CD4-positive, alpha-beta T cell treated with Interleukin-21 for 1 hour (primary cell): ENCODE results near the gene MEGF6.

Experiments
- DNase-seq: peaks from one replicate; pipeline ENCODE4 v3.0.0-alpha.2; 2020

MEGF6 gene

GRCh38 chr1:3609016-3609768, 2.1 kb downstream of the MEGF6 start:
- no peak for DNase-seq

- DNase-seq: no peak
Observed at GRCh38 chr1:3608154-3608553, 3.2 kb downstream of the MEGF6 start.

DNA sequence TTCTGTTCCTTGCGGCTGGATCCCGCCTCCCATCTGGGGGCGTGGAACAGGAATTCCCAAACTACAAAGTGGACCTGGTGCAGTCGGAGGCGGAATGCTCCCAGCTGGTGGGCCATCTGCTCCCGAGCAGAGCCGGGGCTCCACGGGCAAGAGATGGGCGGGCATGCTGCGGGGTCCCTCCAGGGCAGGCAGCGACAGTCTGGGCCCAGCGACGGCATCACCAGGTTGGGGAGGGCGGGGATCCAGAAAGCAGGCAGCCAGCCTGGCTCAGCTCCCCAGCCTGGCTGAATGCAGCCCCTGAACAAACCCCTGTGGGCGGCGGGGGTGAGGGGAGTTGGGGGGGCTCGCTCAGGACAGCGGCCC, 3.6 kb downstream of the MEGF6 start:
- DNase-seq: no peak

- DNase-seq: no peak
Observed at GRCh38 chr1:3606779-3607702, 4.3 kb downstream of the MEGF6 start.

DNA sequence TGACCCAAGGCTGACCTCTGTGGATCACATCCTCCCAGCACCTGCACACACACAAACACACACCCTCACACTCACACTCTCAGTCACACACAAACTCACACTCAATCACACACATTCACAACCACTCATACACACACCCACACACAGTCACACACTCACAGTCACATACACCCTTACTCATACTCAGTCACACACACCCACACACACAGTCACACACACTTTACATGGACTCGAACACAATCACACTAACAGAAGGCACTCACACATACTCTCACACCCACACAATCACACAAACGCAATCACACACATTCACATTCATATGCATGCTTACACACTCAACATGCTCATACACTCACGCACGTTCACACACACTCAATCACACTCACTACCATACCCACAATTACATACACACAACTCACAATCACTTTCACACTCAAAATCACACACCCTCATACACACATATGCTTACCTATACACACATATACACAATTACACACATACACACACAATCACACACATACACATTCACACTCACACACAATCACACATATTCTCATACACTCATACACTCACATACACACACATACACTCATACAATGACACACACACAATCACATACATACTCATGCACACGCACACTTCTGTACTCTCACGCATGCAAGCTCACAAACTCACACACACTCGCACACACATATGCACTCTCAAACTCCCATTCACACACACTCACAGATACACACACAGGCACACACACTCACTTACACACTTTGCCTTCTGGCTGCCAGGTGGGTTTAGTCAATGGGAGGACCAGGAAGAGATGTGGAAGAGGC, 6.1 kb downstream of the MEGF6 start:
- DNase-seq: no peak

DNA sequence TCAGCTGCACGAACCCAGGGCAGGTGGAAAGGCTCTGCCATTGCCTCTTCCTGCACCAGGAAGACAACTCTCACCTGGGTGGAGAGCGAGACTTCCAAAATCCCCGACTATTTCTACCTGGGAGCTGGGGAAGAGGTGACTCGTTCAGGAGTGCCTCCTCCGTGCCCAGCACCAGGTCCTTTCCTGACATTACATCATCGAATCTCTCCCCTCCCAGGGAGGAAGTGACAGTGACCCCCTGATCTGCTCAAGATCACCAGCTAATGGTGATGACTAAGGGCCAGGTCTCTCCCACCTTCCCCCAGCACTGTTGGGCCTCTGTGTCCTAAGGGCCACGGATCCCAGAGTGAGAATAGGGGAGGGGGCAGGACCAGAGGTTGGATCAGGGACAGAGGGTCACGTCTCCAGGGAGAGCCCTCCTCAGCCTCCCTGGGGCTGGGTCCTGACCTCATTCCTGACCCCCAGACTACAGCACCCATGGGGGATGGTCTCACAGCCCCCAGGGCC, 6.8 kb downstream of the MEGF6 start:
- no peak for DNase-seq

DNA sequence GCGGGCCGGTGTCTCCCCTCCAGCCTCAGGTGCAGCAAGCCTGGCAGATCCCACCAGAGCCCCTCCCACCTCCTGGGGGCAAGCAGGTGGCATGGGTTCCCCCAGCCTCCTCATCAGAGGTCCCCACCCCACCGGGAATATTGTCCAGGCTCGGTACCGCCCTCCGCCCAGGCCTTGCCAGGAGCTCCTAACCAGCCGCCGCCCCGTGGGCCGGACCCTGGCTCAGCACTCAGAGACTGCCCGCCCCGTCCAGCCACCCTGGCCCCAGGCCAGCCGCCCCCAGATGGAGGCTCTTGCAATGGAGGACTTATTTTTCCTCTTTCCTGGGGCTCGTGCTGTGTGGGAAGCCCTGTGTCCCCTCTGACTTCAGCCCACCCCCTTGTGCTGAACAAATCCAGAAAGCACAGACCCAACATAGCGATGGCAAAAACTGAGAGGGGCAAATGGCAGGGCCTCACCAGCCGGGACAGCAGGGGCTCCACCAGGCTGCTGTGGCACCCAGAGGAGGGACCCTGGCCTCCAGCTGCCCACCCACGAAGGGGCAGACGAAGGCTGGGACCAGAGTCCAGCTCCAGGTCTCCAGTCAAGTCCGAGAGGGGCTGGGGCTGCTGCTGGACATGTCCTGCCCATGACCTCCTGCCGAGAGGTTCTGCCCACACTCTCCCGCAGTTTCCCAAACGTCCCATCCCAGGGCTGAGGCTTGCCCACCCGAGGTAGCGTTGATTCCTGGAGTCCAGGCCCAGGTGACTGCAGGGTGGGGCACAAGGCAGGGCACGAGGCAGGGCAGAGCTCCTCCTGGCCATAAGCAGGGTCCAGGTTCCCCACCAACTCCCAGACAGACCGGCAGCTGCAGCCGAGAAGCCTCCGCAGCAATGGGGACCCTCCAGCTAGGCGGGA, 7.5 kb downstream of the MEGF6 start:
- DNase-seq: no peak

DNA sequence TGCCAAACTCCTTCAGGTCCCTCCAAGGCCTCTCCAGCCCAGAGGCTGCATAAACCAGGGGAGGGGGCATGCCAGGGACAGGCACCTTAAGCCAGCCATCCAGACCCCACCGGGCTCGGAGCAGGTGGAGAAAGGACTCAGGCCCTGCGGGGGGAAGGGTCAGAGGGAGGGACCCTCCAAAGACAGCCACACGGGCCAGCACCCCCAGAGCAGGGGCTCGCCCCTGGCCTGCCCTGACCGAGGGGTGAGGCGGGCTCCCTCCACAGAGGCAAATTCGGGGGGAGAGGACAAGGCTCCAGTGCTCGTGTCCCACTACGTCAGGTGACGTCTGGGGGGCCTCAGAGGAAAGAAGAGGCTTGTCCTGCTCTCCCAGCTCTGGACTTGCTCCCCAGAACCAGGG, 8.2 kb downstream of the MEGF6 start:
- no peak for DNase-seq

GRCh38 chr1:3602375-3602774, 8.9 kb downstream of the MEGF6 start:
- no peak for DNase-seq

DNA sequence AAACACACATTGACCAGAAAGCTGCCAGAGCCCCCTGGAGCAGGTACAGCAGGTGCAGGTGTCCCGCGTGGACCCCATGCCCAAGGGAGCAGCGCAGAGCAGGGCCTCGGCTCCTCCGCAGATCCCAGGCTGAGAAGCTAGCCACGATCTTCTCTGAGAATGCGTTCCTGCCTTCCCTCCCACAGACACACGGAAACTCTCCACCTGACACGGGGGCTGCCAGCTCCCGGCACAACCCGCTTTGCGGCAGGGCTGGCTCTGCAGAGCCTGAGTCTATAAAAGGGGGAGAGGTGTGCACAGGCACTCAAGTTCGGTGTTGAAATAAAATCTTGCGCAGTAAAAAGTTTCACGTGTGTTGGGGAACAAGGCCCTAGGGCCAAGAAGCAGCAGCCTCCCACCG, 9.6 kb downstream of the MEGF6 start:
- DNase-seq: no peak

DNA sequence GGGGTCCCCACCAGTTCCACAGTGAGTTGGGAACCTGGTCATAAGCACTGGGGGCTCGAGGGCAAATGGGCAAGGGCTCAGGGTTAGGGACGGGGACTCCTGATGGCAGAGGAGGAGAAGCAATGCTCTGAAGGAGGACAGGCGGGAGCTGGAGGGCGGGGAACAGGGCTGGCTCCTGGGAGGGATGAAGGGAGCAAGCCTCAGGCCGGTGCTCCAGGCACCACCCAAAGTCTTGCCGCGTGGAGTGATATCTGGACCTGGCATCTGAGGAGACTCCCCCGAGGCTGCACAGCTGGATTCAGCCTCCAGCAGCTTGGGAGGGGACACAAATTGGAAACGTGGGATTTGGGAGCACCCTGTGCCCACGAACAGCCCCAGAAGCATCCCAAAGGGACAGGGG, 11.0 kb downstream of the MEGF6 start:
- DNase-seq: no peak

DNA sequence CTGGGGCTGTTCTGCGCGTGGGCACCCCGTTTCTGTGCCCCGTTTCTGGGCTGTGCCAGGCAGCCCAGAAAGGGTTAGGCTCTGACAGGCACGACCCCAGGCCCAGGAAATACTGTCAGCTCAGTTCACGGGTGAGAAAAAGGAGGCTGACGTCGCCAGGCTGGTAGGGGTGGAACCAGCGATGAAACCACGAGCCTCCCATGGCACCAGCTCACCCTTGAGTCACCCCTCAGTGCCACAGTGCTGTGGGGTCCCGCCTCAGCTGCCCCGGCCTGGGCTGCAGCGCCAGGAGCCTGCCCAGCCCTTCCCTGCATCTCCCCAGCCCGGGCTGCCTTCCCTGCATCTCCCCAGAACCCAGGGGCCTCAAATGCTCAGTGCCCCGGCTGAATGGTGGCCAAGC, 11.5 kb downstream of the MEGF6 start:
- no peak for DNase-seq

DNA sequence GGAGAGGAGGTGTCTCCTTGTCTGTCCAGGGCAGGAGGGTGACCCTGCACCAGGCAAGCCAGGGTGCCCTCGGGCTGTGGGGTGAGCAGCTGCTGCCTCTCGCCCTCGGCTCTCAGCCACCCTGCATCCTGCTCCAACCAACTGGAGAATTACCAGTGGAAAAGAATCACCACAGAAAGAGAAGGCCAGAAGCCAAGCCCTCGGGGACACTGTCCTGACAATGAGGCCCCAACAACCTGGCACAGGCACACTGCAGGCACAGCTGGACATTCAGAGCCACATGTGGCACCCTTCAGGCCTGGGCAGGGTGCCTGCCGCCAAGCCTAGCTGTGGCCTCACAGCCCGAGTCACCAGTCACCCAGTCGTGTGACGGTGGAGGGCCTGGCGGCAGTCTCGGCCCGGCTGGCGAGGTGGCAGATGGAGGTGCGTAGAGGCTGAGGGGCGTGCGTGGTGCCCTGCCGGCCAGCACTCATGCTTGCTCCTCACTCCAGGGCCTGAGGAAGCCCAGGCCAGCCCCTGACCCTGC, 12.0 kb downstream of the MEGF6 start:
- no peak for DNase-seq

- no peak for DNase-seq
Observed at GRCh38 chr1:3598522-3599285, 12.6 kb downstream of the MEGF6 start.

DNA sequence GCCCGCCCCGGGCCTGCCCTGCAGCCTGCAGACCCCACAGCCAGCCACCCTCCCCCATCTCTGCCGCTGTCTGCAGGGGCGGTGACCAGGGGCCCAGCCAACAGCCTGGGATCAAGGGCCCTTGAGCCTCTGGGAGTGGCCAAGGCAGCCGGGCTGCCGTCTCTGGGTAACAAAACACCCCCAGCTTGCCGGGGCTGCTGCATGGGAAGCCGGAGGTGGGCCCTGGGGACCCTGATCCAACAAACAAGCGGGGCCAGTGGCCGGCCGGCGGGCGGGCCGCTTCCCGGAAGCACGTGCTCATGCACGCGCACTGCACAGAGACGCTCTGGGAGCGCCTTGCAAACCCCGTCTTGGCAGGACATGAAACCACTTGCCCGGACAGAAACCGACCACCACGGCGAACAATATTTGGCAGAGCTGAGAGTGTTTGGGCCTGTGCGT, 13.2 kb downstream of the MEGF6 start:
- DNase-seq: no peak

DNA sequence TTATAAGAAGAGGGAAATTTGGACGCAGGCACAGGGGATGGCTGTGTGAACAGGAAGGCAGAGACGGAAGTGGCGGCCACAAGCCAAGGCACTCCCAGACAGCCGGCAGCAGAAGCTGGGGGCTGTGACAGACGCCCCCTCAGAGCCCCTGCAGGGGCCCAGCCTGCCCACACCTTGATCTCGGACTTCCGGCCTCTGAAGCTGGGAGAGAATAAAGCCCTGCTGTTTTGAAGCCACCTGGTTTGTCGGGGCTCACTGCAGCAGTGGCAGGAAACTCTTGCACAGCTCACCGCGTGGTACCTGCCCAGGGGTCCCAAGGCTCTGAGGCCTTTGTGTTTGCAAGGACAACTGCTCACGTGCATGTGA, 13.7 kb downstream of the MEGF6 start:
- peak; percentile 10 for DNase-seq

DNA sequence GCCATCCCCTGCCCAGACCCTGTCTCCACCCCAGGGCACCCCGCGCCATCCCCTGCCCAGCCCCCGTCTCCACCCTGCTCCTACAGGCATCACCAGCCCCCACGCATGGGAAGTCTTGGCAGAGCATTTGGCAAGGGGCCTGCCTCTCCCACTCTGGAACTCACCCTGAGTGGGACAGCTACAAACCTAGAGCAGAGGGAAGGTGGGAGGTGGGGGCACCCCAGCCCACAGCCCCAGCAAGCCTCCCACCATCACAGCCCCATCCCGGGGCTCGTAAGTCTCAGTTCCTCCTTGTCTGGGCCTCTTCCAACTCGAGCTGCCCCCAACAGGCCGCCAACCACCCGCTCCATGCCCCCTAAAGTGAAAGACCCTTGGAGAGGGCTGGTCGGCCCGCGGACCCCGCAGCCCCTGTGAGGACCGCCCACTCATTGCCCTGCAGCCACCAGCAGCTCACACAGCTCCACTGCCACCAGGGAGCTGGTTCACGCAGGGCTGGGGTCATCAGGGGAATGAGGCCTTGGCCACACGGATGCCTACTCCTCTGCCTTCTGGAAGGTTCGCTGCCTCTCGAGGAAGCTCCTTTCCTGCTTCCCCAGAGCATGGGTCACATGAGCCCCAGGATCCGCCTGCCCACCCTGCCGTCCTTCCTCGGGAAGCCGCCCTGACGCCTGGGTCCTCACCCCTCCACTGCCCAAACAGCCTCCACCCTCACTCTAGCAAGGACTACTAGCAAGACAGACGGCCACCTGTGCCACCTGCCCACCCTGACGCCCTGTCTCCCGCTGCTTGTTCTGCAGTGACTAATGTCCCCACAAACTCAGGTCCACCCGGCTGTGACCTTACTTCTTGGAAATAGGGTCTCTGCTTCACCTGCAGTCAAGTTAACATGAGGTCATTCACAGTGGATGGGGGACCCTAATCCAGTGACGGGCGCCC, 14.4 kb downstream of the MEGF6 start:
- DNase-seq: no peak

GRCh38 chr1:3595949-3596348, 15.4 kb downstream of the MEGF6 start:
- DNase-seq: no peak

GRCh38 chr1:3594706-3595377, 16.5 kb downstream of the MEGF6 start:
- no peak for DNase-seq
